Measurements from ENCODE around the gene TBCK. TPM values are rescaled to one million over a fixed set of nuclear protein-coding genes. Genes with fewer than 3 reads are reported as not detected.

The TBCK gene
- polyA plus RNA-seq, 1 donor (not counting 4 experiments of a cell fraction or from before 2014, with no cell fraction given): 19.3 TPM

- no peak overlapping the region for H3K27ac ChIP-seq (ENCODE audit: control insufficient read depth, insufficient read depth, low read length)
- H3K9ac ChIP-seq (ENCODE audit: control insufficient read depth, extremely low read depth, insufficient read depth, low read length): no peak overlapping the region
- no peak for TF ChIP-seq EZH2 (IDR thresholded peaks at IDR 0.05; ENCODE audit: low read length)
- TF ChIP-seq CTCF (optimal IDR thresholded peaks at IDR 0.05 in 1 of 3, IDR thresholded peaks at IDR 0.05 in 1 of 3, conservative IDR thresholded peaks at IDR 0.05 in 1 of 3; ENCODE audit: extremely low read depth in 1 of 3, insufficient read depth in 2 of 3, low read length in 3 of 3): no peak
- H2AFZ ChIP-seq (ENCODE audit: control insufficient read depth, low read length): no peak overlapping the region
- FAIRE-seq (no peak), DNase-seq (ENCODE audit: low read depth, low spot score) (no peak)
- peaks cover 42% of the 10 kb centered on the region for H3K79me2 ChIP-seq (ENCODE audit: control insufficient read depth, insufficient read depth, low read length)
- H3K4me3 ChIP-seq (ENCODE audit: control insufficient read depth in 2 of 3, extremely low read depth in 1 of 3, insufficient read depth in 2 of 3, low read depth in 1 of 3, low read length in 3 of 3): no peak overlapping the region
- peaks cover 3% of the 10 kb centered on the region in 2 experiments for H3K36me3 ChIP-seq (ENCODE audit: control insufficient read depth in 2 of 2, extremely low read depth in 1 of 2, insufficient read depth in 2 of 2, low read length in 2 of 2)
- H3K27me3 ChIP-seq (ENCODE audit: control insufficient read depth, extremely low read depth, insufficient read depth, low read length): no peaks in the 10 kb centered on the region
- H4K20me1 ChIP-seq (ENCODE audit: control insufficient read depth, extremely low read depth, insufficient read depth, low read length): no peaks in the 10 kb centered on the region
- H3K9me3 ChIP-seq (ENCODE audit: control insufficient read depth, low read depth, low read length): no peaks in the 10 kb centered on the region
- H3K9me1 ChIP-seq (ENCODE audit: control insufficient read depth, extremely low read depth, insufficient read depth, low read length): no peaks in the 10 kb centered on the region
- H3K4me2 ChIP-seq (ENCODE audit: control insufficient read depth, extremely low read depth, insufficient read depth, low read depth, low read length): no peak overlapping the region
- no peaks in the 10 kb centered on the region for H3K4me1 ChIP-seq (ENCODE audit: control insufficient read depth, extremely low read depth, insufficient read depth, low read length)
- dilution Hi-C loops (cut with MboI; ENCODE audit: extremely low pct_ligation_motif_present, low sequenced_read_pairs): no loop called here
Measured at GRCh38 chr4:106343865-106344646, 28.0 kb upstream of the TBCK start.

- no peak overlapping the region for H3K27ac ChIP-seq (ENCODE audit: control insufficient read depth, insufficient read depth, low read length)
- no peaks in the 10 kb centered on the region for H3K4me1 ChIP-seq (ENCODE audit: control insufficient read depth, extremely low read depth, insufficient read depth, low read length)
- FAIRE-seq (no peak), DNase-seq (ENCODE audit: low read depth, low spot score) (no peak)
- no peak overlapping the region for H3K9ac ChIP-seq (ENCODE audit: control insufficient read depth, extremely low read depth, insufficient read depth, low read length)
- H4K20me1 ChIP-seq (ENCODE audit: control insufficient read depth, extremely low read depth, insufficient read depth, low read length): no peaks in the 10 kb centered on the region
- no peak overlapping the region for H2AFZ ChIP-seq (ENCODE audit: control insufficient read depth, low read length)
- dilution Hi-C loops (cut with MboI; ENCODE audit: extremely low pct_ligation_motif_present, low sequenced_read_pairs): no loop called here
- no peak overlapping the region for H3K4me2 ChIP-seq (ENCODE audit: control insufficient read depth, extremely low read depth, insufficient read depth, low read depth, low read length)
- H3K9me1 ChIP-seq (ENCODE audit: control insufficient read depth, extremely low read depth, insufficient read depth, low read length): no peaks in the 10 kb centered on the region
- no peaks in the 10 kb centered on the region for H3K27me3 ChIP-seq (ENCODE audit: control insufficient read depth, extremely low read depth, insufficient read depth, low read length)
- peaks cover 47% of the 10 kb centered on the region for H3K79me2 ChIP-seq (ENCODE audit: control insufficient read depth, insufficient read depth, low read length)
- H3K9me3 ChIP-seq (ENCODE audit: control insufficient read depth, low read depth, low read length): no peaks in the 10 kb centered on the region
- H3K4me3 ChIP-seq (ENCODE audit: control insufficient read depth in 2 of 3, extremely low read depth in 1 of 3, insufficient read depth in 2 of 3, low read depth in 1 of 3, low read length in 3 of 3): no peak overlapping the region
- no peak for TF ChIP-seq CTCF (optimal IDR thresholded peaks at IDR 0.05 in 1 of 3, IDR thresholded peaks at IDR 0.05 in 1 of 3, conservative IDR thresholded peaks at IDR 0.05 in 1 of 3; ENCODE audit: extremely low read depth in 1 of 3, insufficient read depth in 2 of 3, low read length in 3 of 3)
- TF ChIP-seq EZH2 (IDR thresholded peaks at IDR 0.05; ENCODE audit: low read length): no peak
- H3K36me3 ChIP-seq (ENCODE audit: control insufficient read depth in 2 of 2, extremely low read depth in 1 of 2, insufficient read depth in 2 of 2, low read length in 2 of 2): peaks cover 4 to 12% of the 10 kb centered on the region in 2 experiments
Measured at GRCh38 chr4:106340774-106341173, 24.8 kb upstream of the TBCK start.
